Measurements from ENCODE around the gene SCRN2. TPM values are rescaled to one million over a fixed set of nuclear protein-coding genes. Genes with fewer than 3 reads are reported as not detected.

Gene SCRN2
- total and polyA plus RNA-seq, 7 donors: 22.5 to 44.6 (median 28.8) TPM

GRCh38 chr17:47847341-47848197, 6.5 kb upstream of the SCRN2 start:
- no peak overlapping the region for H3K4me3 ChIP-seq
- H3K27ac ChIP-seq: no peak overlapping the region
- peaks cover 48 to 77% (median 74%) of the 10 kb centered on the region in 3 donors for H3K27me3 ChIP-seq
- H3K36me3 ChIP-seq: no peaks in the 10 kb centered on the region
- no peak for DNase-seq
- no peaks in the 10 kb centered on the region for H3K9me3 ChIP-seq
- WGBS, 2 donors: 44 to 77% methylated on average over 71 of the region's 71 CpGs
- TF ChIP-seq POLR2A (IDR thresholded peaks at IDR 0.05): no peak
- TF ChIP-seq CTCF (IDR thresholded peaks at IDR 0.05): no peak
- TF ChIP-seq POLR2AphosphoS5 (IDR thresholded peaks at IDR 0.05): no peak
- TF ChIP-seq EP300 (IDR thresholded peaks at IDR 0.05): no peak
- intact Hi-C loops (cut with DNase I): loop anchor here (10.0 kb wide), 1 partner anchor 287 kb away; no protein-coding TSS in a partner anchor
- H3K4me1 ChIP-seq: peaks cover 0 to 28% (median 23%) of the 10 kb centered on the region in 4 donors

- H3K4me3 ChIP-seq: no peak overlapping the region
- H3K4me1 ChIP-seq: peaks cover 0 to 25% (median 22%) of the 10 kb centered on the region in 4 donors
- no peak overlapping the region for H3K27ac ChIP-seq
- TF ChIP-seq CTCF (IDR thresholded peaks at IDR 0.05) (no peak), EP300 (IDR thresholded peaks at IDR 0.05) (no peak), POLR2AphosphoS5 (IDR thresholded peaks at IDR 0.05) (no peak), POLR2A (IDR thresholded peaks at IDR 0.05) (no peak)
- intact Hi-C loops (cut with DNase I): loop anchor here (10.0 kb wide), 1 partner anchor 288 kb away; no protein-coding TSS in a partner anchor
- WGBS, 2 donors: 33 to 76% methylated on average over 31 of the region's 31 CpGs
- H3K9me3 ChIP-seq: no peaks in the 10 kb centered on the region
- H3K27me3 ChIP-seq: peaks cover 42 to 70% (median 66%) of the 10 kb centered on the region in 3 donors
- DNase-seq: no peak
- no peaks in the 10 kb centered on the region for H3K36me3 ChIP-seq
Observed at GRCh38 chr17:47846716-47847340, 5.8 kb upstream of the SCRN2 start.

GRCh38 chr17:47845716-47846075, 4.6 kb upstream of the SCRN2 start:
- H3K27ac ChIP-seq: no peak overlapping the region
- H3K27me3 ChIP-seq: peaks cover 34 to 58% (median 55%) of the 10 kb centered on the region in 3 donors
- 84 to 88% methylated on average over 3 of the region's 3 CpGs for WGBS, 2 donors
- no peak for TF ChIP-seq POLR2A (IDR thresholded peaks at IDR 0.05)
- TF ChIP-seq POLR2AphosphoS5 (IDR thresholded peaks at IDR 0.05): no peak
- TF ChIP-seq EP300 (IDR thresholded peaks at IDR 0.05): no peak
- TF ChIP-seq CTCF (IDR thresholded peaks at IDR 0.05): no peak
- H3K36me3 ChIP-seq: no peaks in the 10 kb centered on the region
- H3K9me3 ChIP-seq: no peaks in the 10 kb centered on the region
- intact Hi-C loops (cut with DNase I): loop anchor here (10.0 kb wide), 1 partner anchor 289 kb away; no protein-coding TSS in a partner anchor
- DNase-seq: no peak
- H3K4me1 ChIP-seq: peaks cover 0 to 22% (median 16%) of the 10 kb centered on the region in 4 donors
- no peak overlapping the region for H3K4me3 ChIP-seq

- no peak for DNase-seq
- H3K36me3 ChIP-seq: no peaks in the 10 kb centered on the region
- H3K27me3 ChIP-seq: peaks cover 31 to 52% (median 50%) of the 10 kb centered on the region in 3 donors
- no peak overlapping the region for H3K27ac ChIP-seq
- peaks cover 0 to 26% (median 19%) of the 10 kb centered on the region in 4 donors for H3K4me1 ChIP-seq
- H3K4me3 ChIP-seq: no peak overlapping the region
- no peaks in the 10 kb centered on the region for H3K9me3 ChIP-seq
- TF ChIP-seq POLR2A (IDR thresholded peaks at IDR 0.05) (no peak), CTCF (IDR thresholded peaks at IDR 0.05) (no peak), POLR2AphosphoS5 (IDR thresholded peaks at IDR 0.05) (no peak), EP300 (IDR thresholded peaks at IDR 0.05) (no peak)
- intact Hi-C loops (cut with DNase I): loop anchor here (5.0 to 10.0 kb wide), 2 partner anchors 177 to 290 kb away; no protein-coding TSS in a partner anchor
- 68 to 81% methylated on average over 4 of the region's 4 CpGs for WGBS, 2 donors
Observed at GRCh38 chr17:47844814-47845715, 4.0 kb upstream of the SCRN2 start.

Data from sigmoid colon (tissue), 7 donors.